Left colon (tissue), 2 donors: ENCODE results near the gene AGBL4. TPM values are rescaled to one million over a fixed set of nuclear protein-coding genes. Genes with fewer than 3 reads are reported as not detected.

ENCODE experiments used
- ATAC-seq: fragments of 200-7000 bp; cut with Tn5 transposase; one replicate; pipeline ENCODE4 v1.9.1; 2020; ENCODE audit warnings: mild to moderate bottlenecking, moderate library complexity
- DNase-seq, 2 donors: peaks; one replicate each; pipeline ENCODE4 v3.0.0-alpha.2; 2020
- intact Hi-C, 2 donors: fragments of 100-400 bp; cut with DNase I in 1 of 2; cut with micrococcal nuclease in 1 of 2; formaldehyde crosslinking; loops; one replicate each; pipeline versions ENCODE4 v1.11.2 to v1.14.0; 2022; cut with DNase I, micrococcal nuclease
- total RNA-seq, 2 donors: library from RNA; stranded (reverse); fragmentation: NEBNext Ultra II Directional; extraction: Animal tissue kit (Norgen Biotek cat#: 25700); gene quantifications; one replicate each; pipeline ENCODE4 v1.2.1, GENCODE V29; 2021
- donor health status: DM: no; HTN: no; CAD: no.
- donor health status: DM: yes; HTN: yes; CAD: no.

The AGBL4 gene
- total RNA-seq, 2 donors from 2014 or later: 0.47 TPM; not detected in 1

DNA sequence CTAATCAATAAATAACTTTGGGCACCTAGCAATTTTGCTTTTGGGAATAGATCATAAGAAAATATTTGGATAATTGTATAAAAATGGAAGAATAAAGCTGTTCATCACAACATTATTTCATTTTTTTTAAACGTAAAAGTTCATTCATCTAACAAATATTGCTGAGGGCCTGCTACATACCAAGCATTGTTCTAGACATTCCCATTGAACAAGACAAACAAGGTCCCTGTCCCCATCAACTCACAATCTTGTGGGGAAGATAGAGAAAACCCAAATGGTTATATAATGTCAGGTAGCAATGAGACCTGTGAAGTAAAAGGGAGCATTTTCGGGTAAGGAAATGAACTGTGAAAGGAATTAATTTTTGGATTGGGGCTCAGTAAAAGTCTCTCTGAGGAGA lies 1193.0 kb downstream of the AGBL4 start:
- DNase-seq (no peak), ATAC-seq (no peak)
- intact Hi-C loops: no loop called here

DNA sequence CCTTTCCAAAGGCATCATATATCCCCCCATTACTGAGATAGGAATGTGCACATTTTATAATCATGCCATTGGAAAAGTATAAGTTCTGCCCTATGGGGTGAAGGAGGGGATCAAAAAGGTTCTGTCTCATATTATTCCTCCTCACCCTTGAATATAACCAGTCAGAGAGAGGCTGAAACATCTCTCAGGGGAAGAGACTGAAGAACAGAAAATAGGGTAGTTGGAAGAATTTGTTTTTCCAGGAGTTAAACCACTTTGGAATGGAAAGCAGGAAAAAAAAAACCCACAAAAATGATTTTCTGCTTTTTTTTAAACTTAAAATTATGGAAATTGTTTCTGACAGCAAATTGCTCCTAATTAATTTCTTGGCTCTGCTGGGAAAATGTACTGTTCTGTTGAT lies 1194.3 kb downstream of the AGBL4 start:
- ATAC-seq: no peak
- no peak for DNase-seq
- intact Hi-C loops: no loop called here

DNA sequence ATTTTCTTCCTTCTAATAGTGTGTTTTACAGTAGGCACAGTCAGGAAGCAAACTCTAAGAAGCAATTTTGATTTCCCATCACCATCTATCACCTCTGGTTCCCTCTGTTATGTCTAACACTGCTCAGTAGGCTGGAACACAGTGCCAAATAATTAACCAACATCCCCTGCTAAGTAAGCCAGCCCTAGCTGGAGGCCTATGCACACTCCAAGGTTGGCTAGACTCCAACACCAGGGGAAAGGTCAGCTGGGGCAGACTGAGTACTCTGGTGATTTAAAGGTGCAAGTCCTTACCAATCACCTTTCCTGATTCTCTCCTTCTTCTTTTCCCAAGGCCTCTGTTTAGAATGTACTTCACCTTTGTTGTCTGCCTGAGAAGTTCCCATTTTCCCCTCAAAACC lies 1200.6 kb downstream of the AGBL4 start:
- ATAC-seq (peak; percentile 52), DNase-seq (peak in 1 of 2 donors; percentile 8)
- intact Hi-C loops: no loop called here

DNA sequence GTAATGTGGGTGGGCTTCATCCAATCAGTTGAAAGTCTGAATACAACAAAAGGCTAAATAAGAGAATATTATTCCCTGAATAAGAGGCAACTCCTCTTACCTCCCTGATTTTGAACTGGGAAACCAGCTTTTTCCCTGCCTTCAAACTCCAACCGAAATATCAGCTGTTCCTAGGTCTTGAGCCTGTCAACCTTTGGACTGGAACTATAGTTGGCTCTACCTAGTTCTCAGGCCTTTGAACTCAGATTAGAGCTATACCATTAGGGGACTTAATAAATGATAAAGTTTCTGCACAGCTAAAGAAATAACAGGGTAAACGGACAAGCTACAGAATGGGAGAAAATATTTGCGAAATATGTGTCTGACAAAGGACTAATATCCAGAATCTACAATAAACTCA lies 1203.3 kb downstream of the AGBL4 start:
- ATAC-seq (no peak), DNase-seq (no peak)
- intact Hi-C loops: no loop called here

DNA sequence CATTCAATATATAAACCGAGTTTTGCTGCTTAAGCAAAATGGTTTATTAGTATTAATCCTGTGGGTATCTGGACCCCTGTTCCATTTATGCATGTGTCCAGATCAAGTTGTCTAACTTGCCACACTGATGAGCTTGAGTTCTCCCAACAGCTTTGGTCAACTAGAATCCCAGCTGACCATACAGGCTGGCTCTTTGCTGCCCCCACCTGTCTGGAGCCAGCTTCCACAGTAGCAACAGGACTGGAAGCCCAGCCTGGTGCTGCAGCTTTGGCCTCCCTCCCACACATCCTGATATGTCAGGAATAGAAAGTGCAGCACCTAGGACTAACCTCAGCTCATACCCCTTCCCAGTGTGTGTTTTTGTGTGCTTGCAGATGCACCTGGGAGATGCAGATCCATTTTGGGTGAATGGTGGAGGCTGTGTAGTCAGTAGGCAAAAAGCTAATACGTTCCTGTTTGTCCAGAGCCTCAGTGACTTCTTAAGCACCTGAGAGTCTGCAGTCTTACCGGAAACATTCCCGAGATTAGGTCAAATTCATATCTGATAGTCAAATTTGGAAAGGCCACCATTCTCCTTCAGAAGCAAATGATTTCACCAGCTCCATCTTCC lies 1206.1 kb downstream of the AGBL4 start:
- DNase-seq: peak; percentile 44 to 53

DNA sequence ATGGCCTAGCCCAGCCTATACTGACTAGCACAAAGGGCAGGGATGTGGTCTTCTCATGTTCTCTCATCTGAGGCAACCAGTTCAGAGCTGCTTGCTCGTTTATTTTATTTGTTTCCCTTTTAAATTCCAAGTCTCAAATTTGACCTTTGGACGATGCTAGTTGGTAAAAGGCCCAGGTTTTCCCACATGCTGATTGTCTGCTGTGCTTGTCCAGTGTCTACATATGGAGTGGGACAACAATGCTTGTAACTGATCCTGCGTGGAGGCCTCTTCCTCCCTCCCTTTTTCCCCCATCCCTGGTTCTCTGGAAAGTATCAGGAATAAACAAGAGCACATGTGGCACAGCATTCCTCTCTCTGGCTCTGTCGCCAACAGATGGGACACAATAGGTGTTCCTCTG lies 1213.0 kb downstream of the AGBL4 start:
- DNase-seq: no peak
- no peak for ATAC-seq
- intact Hi-C loops: loop anchor here in 1 of 2 donors (10.0 kb wide), 1 partner anchor 116 kb away; no protein-coding TSS in a partner anchor

More for the DNA sequence above, 1206.1 kb downstream of the AGBL4 start:
- peak; percentile 68 for ATAC-seq
- intact Hi-C loops: loop anchor here in 1 of 2 donors (10.0 kb wide), 1 partner anchor 123 kb away; no protein-coding TSS in a partner anchor

DNA sequence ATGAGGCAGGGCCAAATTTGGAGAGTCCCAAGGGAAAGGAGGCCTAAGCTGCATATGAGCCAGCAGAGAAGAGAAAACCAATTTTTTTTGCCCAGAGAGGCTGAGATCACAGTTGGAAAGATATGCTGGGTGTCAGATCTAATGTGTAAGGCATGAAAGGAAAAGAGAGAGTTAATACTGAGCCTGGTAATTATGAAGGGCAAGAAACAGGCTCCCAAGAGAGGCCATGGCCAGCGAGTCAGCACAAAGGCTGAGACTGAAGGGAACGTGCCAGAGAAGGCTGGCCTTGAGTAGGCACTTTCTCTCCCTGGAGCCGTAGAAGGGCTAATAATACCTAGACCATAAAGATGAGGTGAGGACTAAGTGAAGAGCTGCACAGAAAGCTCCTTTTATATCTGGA lies 1215.3 kb downstream of the AGBL4 start:
- ATAC-seq: no peak
- no peak for DNase-seq
- intact Hi-C loops: no loop called here

DNA sequence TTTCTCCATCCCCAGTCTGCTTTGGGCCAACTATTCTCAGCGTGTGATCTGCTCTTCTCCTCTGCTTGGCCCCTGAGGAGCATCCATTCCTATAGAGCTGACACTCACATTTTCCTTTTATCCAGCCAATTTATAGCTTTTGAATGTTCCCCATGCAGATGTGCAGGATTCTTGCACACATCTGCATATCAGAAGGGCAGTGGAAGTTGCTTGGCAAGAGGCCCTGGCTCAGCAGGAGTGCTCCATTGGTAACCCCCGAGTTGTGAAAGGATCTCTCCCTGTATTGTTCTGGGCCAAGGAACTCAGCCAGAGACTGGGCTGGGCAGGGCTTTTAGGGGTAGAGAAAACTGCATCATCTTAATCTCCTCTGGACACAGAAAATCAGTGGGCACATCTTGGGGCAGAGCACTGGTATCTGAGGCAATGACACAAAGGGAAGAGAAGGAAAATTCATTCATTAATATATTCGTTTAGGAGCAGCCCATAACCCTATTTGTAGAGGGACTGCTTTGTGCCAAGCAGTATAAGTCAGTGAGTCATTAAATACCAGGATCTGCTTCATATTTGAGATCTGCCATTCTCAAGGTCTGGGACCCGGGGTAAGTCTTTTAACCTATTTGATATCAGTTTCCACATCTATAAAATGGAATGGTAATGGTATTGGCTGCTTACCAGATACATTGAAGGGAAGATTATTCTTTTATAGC lies 1216.0 kb downstream of the AGBL4 start:
- ATAC-seq: no peak
- DNase-seq: no peak
- intact Hi-C loops: no loop called here

DNA sequence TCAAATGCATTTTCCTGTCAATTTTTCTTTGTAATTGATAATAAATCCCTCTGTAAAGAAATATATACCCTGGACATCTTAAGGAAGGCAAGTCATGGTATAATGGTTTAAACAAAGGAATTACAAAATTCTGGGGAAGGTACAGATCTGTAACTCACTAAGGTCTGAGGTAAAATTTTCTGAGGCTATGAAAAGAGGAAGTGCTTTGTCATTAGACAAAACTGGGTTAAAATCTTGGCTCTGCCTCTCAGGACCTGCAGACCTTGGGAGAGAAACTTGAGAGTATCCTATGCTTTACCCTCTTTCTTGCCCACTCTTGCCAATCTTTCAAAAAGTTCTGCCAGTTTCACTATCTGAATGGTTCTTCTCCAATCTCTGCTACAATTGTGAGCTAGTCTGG lies 1220.3 kb downstream of the AGBL4 start:
- DNase-seq (no peak), ATAC-seq (no peak)
- intact Hi-C loops: no loop called here

DNA sequence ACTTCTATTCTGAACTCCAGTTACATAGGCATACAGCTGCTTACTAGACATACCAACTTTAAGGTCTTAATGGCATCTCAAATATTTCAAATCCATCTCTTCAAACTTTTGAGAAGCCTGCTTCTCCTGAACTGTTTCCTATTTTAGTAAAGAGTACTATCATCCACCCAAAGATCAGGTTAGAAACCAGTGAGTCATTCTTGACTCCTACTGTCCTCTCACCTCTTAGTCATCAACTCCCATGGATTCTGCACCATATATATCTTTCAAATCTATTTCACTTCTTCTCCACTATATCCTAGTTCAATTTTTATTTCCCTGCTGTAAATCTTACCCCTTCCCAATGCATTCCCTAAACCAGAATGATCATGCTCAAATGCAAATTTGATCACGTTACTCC lies 1228.9 kb downstream of the AGBL4 start:
- DNase-seq: no peak
- no peak for ATAC-seq
- intact Hi-C loops: no loop called here

DNA sequence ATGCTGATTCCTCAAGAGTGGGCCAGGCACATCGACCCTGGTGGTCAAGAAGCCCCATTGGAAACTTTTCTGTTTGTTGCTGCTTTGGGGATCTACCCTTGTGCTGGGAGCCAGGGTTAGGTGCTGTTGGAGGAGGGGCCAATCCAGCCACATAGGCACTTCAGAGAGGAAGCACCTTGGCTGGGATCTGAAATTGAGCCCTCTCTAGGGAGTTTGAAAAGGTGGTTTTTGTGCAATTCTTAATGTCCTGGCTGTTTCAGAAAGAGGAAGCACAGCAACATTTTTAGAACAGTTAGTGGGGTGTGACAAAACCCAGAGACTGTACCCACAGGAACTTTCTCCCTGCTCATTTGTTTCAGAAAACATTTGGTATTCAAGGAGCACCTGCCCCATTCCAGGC lies 1229.9 kb downstream of the AGBL4 start:
- intact Hi-C loops: no loop called here
- ATAC-seq (no peak), DNase-seq (peak in 1 of 2 donors; percentile 8)

DNA sequence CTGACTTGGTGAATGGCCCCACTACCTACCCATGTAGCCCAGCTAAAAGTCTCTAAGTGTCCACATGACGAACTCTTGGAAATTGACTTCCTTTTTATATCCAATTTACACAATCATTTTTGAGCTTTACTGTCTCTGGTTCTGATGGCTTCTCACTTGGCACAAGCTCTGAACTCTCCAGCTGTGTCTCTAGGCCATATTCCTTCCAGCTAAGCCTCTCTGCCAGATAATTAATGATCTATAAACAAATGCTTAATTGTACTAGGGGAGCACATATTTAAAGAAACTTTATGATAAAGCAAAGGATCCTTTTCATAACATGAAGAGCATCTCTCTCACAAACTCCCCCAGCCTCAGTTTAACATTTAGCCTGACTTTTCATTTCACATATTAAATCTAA lies 1230.8 kb downstream of the AGBL4 start:
- intact Hi-C loops: no loop called here
- ATAC-seq: no peak
- DNase-seq: no peak

DNA sequence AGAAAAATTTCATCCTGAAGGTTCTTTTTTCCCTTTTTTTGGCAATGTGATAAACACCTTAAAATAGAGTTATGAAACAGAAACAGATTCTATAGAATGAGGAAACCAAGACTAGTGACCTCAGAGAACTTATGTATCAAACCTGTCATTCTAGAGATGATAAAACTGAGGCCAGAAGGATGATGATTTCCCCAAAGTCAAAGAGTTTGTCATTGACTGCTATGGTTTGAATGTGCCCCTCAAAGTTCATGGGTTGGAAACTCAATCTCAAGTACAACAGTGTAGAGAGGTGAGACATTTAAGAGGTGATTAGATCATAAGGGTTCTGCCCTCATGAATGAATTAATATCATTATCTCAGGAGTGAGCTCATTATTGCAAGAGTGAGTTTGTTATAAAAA lies 1233.4 kb downstream of the AGBL4 start:
- intact Hi-C loops: no loop called here
- ATAC-seq: no peak
- no peak for DNase-seq

DNA sequence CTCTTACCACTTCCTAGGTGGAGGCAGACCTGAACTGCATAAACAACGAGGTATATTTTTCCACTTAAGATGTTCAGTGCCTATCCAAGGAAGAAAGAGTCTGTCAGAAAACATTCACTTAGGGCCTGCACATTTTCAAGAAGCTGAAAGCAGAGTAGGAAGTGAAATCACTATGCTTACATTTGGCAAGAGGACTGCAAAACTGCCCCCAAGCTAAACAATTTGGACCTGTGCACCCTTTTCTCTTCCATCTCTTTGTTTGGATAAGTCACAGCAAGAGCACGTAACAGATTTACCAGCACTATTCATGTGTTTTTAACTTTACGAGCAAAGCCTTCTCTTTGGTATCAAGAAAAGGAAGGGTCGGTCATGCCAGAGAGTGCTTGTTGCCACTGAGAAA lies 1233.9 kb downstream of the AGBL4 start:
- DNase-seq: no peak
- intact Hi-C loops: no loop called here
- ATAC-seq: no peak

DNA sequence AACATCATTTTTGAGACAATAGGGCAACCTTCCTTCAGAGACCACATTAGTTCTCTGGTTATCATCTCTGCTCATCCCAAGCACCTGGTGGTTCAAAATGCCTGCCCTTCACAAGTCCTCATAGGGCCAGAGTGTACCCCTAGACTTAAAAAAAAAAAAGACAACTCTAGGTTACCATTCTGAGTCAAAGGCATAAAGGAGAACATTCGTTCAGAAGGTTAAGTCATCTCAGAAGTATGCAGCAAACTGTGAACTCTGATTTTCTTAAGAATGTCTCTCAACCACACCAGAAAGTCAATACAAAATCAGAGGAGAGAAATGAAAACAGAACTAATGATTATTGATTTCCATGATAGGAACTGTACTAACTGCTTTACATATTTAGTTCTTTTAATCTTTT lies 1237.9 kb downstream of the AGBL4 start:
- no peak for ATAC-seq
- no peak for DNase-seq
- intact Hi-C loops: no loop called here

DNA sequence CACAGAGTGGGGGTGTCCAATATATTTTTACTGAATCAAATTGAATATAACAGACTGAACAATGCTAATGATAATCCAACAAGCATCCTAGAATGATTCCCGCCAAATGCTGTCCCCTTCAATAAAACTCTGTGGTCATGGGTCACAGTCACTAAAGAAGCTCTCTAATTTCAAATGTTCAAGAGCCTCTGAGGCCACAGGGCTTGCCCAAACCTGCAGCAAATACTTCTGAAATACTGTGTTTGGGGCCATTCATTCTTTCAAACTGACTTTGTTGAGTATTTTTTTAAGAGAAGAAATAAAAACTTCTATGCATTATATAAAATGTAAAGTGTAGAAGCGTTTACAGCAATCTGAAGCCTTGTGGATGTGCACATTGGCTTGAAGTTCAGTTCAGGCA lies 1239.5 kb downstream of the AGBL4 start:
- DNase-seq (no peak), ATAC-seq (no peak)
- intact Hi-C loops: no loop called here

DNA sequence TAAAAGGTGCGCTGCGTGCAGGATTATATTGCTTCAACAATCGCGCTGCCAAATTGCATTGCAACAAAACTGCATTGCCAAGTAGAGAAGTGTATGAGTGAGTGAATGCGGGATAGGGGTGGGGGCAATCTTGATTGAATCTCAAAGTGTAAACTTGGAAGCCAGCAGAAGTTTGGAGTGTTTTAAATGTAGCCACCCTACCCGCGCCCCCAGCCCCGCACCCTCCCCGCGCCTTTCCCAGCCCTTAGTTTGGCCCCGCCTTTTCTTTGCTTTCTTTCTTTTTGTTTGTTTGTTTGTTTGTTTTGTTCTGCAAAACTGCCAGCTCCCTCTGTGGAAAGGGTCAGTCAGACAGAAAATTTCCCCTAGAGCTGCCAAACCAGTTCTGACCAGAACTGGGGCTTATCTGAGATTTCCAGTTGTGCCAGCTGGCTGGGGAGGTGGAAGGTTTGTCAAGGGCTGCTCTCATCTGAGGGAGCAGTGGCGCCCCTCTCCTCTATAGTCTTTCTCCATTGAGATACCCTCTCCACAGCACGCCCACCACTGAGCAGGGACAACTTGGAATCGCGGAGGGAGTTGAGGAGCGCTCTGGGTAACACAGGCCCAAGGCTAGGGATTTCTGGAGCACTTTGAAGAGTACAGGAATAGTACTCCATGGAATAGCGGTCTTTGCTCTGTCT lies 1246.4 kb downstream of the AGBL4 start:
- intact Hi-C loops: no loop called here
- ATAC-seq: peak; percentile 29
- peak in 1 of 2 donors; percentile 8 for DNase-seq

DNA sequence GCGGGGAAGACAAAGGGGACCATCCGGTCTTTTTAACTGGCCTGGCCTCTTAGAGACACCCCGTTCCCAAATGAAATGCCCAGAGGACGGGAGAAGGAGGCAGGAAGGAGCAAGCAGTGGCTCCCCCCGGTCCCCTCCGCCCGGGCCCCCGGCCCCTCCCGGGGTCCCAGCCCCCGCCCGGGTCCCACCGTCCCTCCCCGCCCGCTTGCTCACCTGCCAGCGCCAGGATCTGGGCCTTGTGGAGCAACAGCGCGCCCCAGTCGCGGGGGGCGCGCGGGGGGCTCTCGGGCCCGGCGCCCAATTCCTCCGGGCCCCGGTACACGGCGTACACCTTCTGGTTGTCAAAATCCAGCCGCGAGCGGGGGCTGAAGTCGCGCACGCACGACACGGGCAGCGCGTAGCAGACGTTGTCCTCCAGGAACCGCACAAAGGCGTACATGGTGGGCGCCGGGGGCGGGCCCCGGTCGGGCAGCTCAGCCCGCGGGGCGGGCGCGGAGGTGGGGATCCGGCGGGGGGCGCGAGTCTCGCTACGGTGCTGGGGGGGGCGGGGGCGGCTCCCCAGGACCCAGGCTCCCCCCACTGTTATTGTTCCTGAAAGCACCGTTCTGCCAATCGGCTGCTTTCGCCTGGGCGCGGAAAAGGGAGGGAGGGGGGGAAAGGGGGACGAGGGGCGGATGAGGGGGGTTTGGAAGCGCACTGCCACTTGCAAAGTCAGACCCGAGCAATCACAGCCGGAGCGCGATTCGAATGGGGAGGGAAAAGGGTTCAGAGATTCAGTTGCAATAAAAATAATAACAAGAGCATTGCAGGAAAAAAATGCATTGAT lies 1247.1 kb downstream of the AGBL4 start, which contains the start of gene BEND5:
Gene BEND5, minus strand, starts transcription at position 499 of the 826 bp plus-strand sequence. Its CDS starts 60 bp downstream, at position 439.
- peak; percentile 38 to 42 for DNase-seq
- ATAC-seq: peak; percentile 51
- intact Hi-C loops: no loop called here

DNA sequence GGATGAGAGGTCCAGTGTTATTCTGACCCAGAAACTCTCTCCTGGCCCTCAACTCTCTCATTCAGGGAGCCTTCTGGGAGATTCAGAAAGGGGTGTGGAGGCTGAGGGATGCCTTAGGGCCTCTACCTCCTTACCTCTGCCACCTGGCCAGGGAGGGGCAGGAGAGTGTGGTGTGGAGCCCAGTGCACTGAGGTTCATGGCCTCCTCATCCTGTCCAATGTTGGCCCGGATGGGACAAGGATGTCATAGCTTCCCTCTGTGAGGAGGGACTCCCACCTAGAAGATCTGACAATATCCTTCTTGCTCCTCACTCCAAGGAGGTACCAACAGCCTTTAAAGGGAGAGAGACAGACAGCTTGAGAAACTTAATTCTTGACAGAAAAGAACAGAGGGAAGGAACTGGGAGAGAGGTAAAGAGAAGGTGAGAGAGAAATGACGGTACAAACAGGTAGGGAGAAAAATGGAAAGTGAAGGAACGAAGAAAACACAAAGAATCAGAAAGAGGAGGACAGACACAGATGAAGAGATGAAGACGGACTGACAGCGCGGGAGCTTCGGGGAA lies 1247.8 kb downstream of the AGBL4 start:
- DNase-seq (peak in 1 of 2 donors; percentile 9), ATAC-seq (peak; percentile 35)
- intact Hi-C loops: no loop called here
